Lung (tissue), 12 donors: ENCODE data around the gene RSPH1. TPM values are rescaled to one million over a fixed set of nuclear protein-coding genes. Genes with fewer than 3 reads are reported as not detected.

Experiments
- ATAC-seq: fragments of 200-7000 bp; cut with Tn5 transposase; one replicate; pipeline ENCODE4 v1.9.1; 2020; ENCODE audit warnings: moderate number of reproducible peaks; ENCODE audit not compliant: insufficient read depth, low FRiP score
- DNase-seq, 3 donors: peaks; one replicate each; pipeline ENCODE4 v3.0.0-alpha.2; 2013 to 2017
- H3K27ac ChIP-seq, 2 donors: one replicate each; pipeline ENCODE4 v1.5.1; 2013; ENCODE audit warnings: mild to moderate bottlenecking in 2 of 2, moderate library complexity in 2 of 2, control low read depth in 1 of 2, inconsistent platforms in 1 of 2, low read depth in 1 of 2, low read length in 1 of 2
- H3K27me3 ChIP-seq, 3 donors: one replicate each; pipeline ENCODE4 v1.5.1; 2013; ENCODE audit warnings: low read length in 2 of 3; ENCODE audit not compliant: control insufficient read depth in 3 of 3, insufficient read depth in 3 of 3
- H3K36me3 ChIP-seq, 4 donors: one replicate each; pipeline ENCODE4 v1.5.1; 2013; ENCODE audit warnings: low read length in 4 of 4, mild to moderate bottlenecking in 1 of 4, moderate library complexity in 1 of 4; ENCODE audit not compliant: control insufficient read depth in 4 of 4, insufficient read depth in 4 of 4
- H3K4me1 ChIP-seq, 5 donors: one replicate each; pipeline ENCODE4 v1.5.1; 2013; ENCODE audit warnings: low read length in 5 of 5, mild to moderate bottlenecking in 2 of 5, moderate library complexity in 1 of 5; ENCODE audit not compliant: control insufficient read depth in 5 of 5, insufficient read depth in 5 of 5
- H3K4me3 ChIP-seq: one replicate; pipeline ENCODE4 v1.5.1; 2013; ENCODE audit warnings: mild to moderate bottlenecking, control low read depth, moderate library complexity
- H3K9ac ChIP-seq, 2 donors: one replicate each; pipeline ENCODE4 v1.5.1; 2013; ENCODE audit warnings: low read length in 2 of 2, control low read depth in 1 of 2; ENCODE audit not compliant: insufficient read depth in 1 of 2
- H3K9me3 ChIP-seq, 4 donors: one replicate each; pipeline ENCODE4 v1.5.1; 2013; ENCODE audit warnings: low read length in 3 of 4, mild to moderate bottlenecking in 1 of 4, moderate library complexity in 1 of 4; ENCODE audit not compliant: control insufficient read depth in 4 of 4, insufficient read depth in 3 of 4
- WGBS, 2 donors: extraction: QIAGEN DNeasy Blood & Tissue Kit; methylation state at CpG; one replicate each; pipeline ENCODE4 v1.1.7; 2013; 5-methylcytosine and 5-hydroxymethylcytosine counted together
- polyA plus RNA-seq, 2 donors: library from polyadenylated mRNA; stranded (reverse); fragments of 200-250 nt; gene quantifications; one replicate each; pipeline ENCODE4 v1.2.1, GENCODE V29; 2013
- total RNA-seq, 2 donors: library from RNA; depleted of rRNA in 1 of 2; stranded (reverse); fragments of >200 nt in 1 of 2; gene quantifications; one replicate each; pipeline ENCODE4 v1.2.1, GENCODE V29; 2014 to 2021
- TF ChIP-seq, protein P1 (sequence below): IDR thresholded peaks from 2 replicates; pipeline ENCODE4 v1.5.1; 2012; ENCODE audit warnings: mild to moderate bottlenecking; ENCODE audit errors: control extremely low read depth, extremely low read depth
- donor health status: control.
- donor health status: control.
- donor health status: Bipolar disorder and iron deficiency.
- donor health status: healthy.
- donor health status: DM: yes; HTN: yes; CAD: no.

The RSPH1 gene
- total and polyA plus RNA-seq, 4 donors, result 17.6 to 46.9 (median 27.7) TPM

DNA sequence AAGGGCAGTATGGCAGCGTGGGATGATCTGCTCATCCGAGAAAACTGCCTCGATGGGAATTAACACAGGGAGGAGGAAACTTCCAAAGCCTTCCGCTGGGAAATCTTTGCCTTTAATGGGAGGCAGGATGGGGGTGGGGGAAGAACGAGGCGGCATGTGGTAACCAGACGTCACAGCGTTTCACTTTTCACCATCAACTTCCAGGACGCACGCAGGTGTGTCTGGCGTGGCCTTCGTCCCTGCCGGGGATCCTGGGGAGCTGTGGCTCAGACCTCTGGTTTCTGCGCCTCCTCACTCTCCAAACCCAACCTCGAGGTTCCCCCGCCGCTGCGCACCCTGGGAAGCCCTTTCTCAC, 282 bp downstream of the RSPH1 start:
- H3K9me3 ChIP-seq, result no peaks in the 10 kb centered on the region
- H3K27me3 ChIP-seq, result no peaks in the 10 kb centered on the region
- TF ChIP-seq, protein P1, sequence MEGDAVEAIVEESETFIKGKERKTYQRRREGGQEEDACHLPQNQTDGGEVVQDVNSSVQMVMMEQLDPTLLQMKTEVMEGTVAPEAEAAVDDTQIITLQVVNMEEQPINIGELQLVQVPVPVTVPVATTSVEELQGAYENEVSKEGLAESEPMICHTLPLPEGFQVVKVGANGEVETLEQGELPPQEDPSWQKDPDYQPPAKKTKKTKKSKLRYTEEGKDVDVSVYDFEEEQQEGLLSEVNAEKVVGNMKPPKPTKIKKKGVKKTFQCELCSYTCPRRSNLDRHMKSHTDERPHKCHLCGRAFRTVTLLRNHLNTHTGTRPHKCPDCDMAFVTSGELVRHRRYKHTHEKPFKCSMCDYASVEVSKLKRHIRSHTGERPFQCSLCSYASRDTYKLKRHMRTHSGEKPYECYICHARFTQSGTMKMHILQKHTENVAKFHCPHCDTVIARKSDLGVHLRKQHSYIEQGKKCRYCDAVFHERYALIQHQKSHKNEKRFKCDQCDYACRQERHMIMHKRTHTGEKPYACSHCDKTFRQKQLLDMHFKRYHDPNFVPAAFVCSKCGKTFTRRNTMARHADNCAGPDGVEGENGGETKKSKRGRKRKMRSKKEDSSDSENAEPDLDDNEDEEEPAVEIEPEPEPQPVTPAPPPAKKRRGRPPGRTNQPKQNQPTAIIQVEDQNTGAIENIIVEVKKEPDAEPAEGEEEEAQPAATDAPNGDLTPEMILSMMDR, result no peak
- peak; percentile 0 for ATAC-seq
- 2 to 4% methylated on average over 18 of the region's 18 CpGs for WGBS, 2 donors
- H3K27ac ChIP-seq, result peak overlapping the region in 1 of 2 donors; percentile 68
- H3K9ac ChIP-seq, result peak overlapping the region; percentile 8 to 65
- no peaks in the 10 kb centered on the region for H3K36me3 ChIP-seq
- peak overlapping the region; percentile 53 for H3K4me3 ChIP-seq
- H3K4me1 ChIP-seq, result peaks cover 0 to 6% (median 6%) of the 10 kb centered on the region in 5 donors
- DNase-seq, result no peak

DNA sequence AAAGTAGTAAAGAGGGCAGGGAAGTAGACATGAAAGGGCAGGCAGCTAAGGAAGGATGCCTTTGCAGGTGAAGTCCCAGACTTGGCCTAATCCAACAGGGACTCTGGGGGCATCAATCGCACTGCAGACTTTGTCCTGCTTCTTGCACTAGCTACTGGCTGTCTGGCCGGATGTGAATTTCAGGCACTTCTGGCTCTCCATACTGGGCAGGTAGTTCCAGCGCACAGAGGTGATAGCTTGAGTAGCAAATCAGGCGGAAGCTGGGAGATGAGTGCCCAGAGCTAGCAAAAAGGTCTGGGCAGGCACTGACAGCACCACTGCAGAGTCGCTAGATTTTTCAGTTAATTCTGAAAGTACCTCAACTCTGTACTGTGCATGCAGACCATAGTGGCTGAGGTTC, 997 bp downstream of the RSPH1 start:
- no peak overlapping the region for H3K4me3 ChIP-seq
- peaks cover 0 to 6% (median 6%) of the 10 kb centered on the region in 5 donors for H3K4me1 ChIP-seq
- TF ChIP-seq, protein P1, result no peak
- H3K27ac ChIP-seq, result no peak overlapping the region
- no peak overlapping the region for H3K9ac ChIP-seq
- ATAC-seq, result no peak
- DNase-seq, result no peak
- H3K27me3 ChIP-seq, result no peaks in the 10 kb centered on the region
- WGBS, 2 donors, result 93 to 97% methylated on average over 5 of the region's 5 CpGs
- no peaks in the 10 kb centered on the region for H3K9me3 ChIP-seq
- H3K36me3 ChIP-seq, result no peaks in the 10 kb centered on the region

DNA sequence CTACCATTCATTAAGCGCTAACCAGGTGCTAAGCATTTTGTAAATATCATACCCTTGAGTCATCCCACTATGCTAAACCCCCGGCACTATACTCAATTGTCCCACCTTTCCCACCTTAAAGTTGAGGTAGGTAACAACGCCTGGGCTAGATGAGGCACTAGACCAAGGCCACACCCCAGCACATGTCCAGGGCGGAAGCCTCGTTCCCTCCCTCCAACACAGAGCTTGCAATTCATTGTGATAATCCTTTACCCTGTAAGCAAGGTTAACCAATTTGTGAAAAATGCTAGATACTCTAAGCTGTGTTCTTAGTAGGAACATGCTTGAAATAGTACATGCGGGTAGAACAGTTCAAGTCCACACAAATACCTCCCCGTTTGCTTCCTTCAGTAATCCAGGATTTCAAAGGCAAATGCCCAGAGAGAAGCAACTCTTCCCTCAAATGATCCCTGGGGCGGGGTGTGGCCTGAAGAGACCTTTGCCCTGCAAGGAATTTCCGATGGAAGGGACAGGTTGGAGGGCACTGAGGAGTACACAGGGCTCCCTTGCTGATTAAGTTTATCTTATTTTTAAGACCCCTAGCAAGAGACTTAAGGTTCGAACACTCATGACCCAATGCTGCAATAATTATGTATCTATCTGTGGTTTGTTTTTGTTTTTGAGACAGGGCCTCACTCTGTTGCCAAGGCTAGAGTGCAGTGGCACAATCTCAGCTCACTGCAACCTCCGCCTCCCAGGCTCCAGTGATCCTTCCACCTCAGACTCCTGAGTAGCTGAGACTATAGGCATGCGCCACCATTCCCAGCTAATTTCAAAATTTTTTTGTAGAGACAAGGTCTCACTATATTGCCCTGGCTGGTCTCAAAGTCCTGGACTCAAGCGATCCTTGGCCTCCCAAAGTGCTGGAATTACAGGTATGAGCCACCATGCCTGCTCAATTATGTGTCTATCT, 2.6 kb downstream of the RSPH1 start:
- Histone ChIP-seq H3K36me3 (no peaks in the 10 kb centered on the region), H3K9ac (no peak overlapping the region), H3K4me3 (no peak overlapping the region), H3K4me1 (peaks cover 0 to 6% (median 6%) of the 10 kb centered on the region in 5 donors), H3K27ac (no peak overlapping the region), H3K27me3 (no peaks in the 10 kb centered on the region), H3K9me3 (no peaks in the 10 kb centered on the region)
- TF ChIP-seq, protein P1, result no peak
- 90 to 93% methylated on average over 13 of the region's 13 CpGs for WGBS, 2 donors
- no peak for DNase-seq
- no peak for ATAC-seq
